MM.1S (cell line): Measurements from ENCODE around the gene SLC23A1.

Experiments
- DNase-seq: peaks from one replicate; pipeline ENCODE4 v3.0.0-alpha.2; 2015
- H2AFZ ChIP-seq: fragments of 300-600 bp; sonication (generic); 2 replicates; pipeline ENCODE4 v1.6.0; 2016; ENCODE audit warnings: antibody characterized with exemption, low read length
- H3F3A ChIP-seq: fragments of 300-600 bp; sonication (generic); 2 replicates; pipeline ENCODE4 v1.6.1; 2016; ENCODE audit warnings: mild to moderate bottlenecking, antibody characterized with exemption, low read length, moderate library complexity, mixed read lengths; ENCODE audit not compliant: insufficient read depth
- H3K27ac ChIP-seq: fragments of 300-600 bp; sonication (generic); 2 replicates; pipeline ENCODE4 v1.5.1; 2016; ENCODE audit warnings: mild to moderate bottlenecking, low read length
- H3K27me3 ChIP-seq: fragments of 300-600 bp; sonication (generic); replicated peaks from 2 replicates; pipeline ENCODE4 v1.6.0; 2016; ENCODE audit warnings: low read length; ENCODE audit not compliant: insufficient read depth
- H3K36me3 ChIP-seq: fragments of 300-600 bp; sonication (generic); replicated peaks from 2 replicates; pipeline ENCODE4 v1.6.1; 2016; ENCODE audit warnings: mild to moderate bottlenecking, low read length, mixed read lengths; ENCODE audit not compliant: insufficient read depth
- H3K4me1 ChIP-seq: fragments of 300-600 bp; sonication (generic); 2 replicates; pipeline ENCODE4 v1.6.1; 2016; ENCODE audit warnings: low read length, mixed read lengths
- H3K4me2 ChIP-seq: fragments of 300-600 bp; sonication (generic); 2 replicates; pipeline ENCODE4 v1.6.0; 2016; ENCODE audit warnings: low read depth, low read length
- H3K4me3 ChIP-seq: fragments of 300-600 bp; sonication (generic); 2 replicates; pipeline ENCODE4 v1.5.1; 2016; ENCODE audit warnings: low read length, mixed read lengths
- H3K79me2 ChIP-seq: fragments of 300-600 bp; sonication (generic); 2 replicates; pipeline ENCODE4 v1.6.1; 2016; ENCODE audit warnings: mixed run types, low read length, mixed read lengths
- H3K9ac ChIP-seq: fragments of 300-600 bp; sonication (generic); 2 replicates; pipeline ENCODE4 v1.6.1; 2016; ENCODE audit warnings: low read length, mixed read lengths
- H3K9me2 ChIP-seq: fragments of 300-600 bp; sonication (generic); replicated peaks from 2 replicates; pipeline ENCODE4 v1.6.1; 2016; ENCODE audit warnings: mild to moderate bottlenecking, low read length, mixed read lengths; ENCODE audit not compliant: insufficient read depth
- H3K9me3 ChIP-seq: fragments of 300-600 bp; sonication (generic); replicated peaks from 2 replicates; pipeline ENCODE4 v1.6.1; 2016; ENCODE audit warnings: mild to moderate bottlenecking, low read length, mixed read lengths; ENCODE audit not compliant: insufficient read depth
- H4K20me1 ChIP-seq: fragments of 300-600 bp; sonication (generic); 2 replicates; pipeline ENCODE4 v1.6.1; 2016; ENCODE audit warnings: mild to moderate bottlenecking, low read length, moderate library complexity, mixed read lengths; ENCODE audit not compliant: insufficient read depth
- CTCF ChIP-seq: fragments of 300-600 bp; sonication (generic); IDR thresholded peaks from 2 replicates; pipeline ENCODE4 v1.5.1; 2016; ENCODE audit warnings: antibody characterized with exemption, low read length, mixed read lengths
- EZH2 ChIP-seq: fragments of 300-600 bp; sonication (generic); optimal IDR thresholded peaks from 2 replicates; pipeline ENCODE3; 2017; ENCODE audit warnings: low read depth, mild to moderate bottlenecking, antibody characterized with exemption, low read length, mixed read lengths
- EZH2phosphoT487 ChIP-seq: fragments of 300-600 bp; sonication (generic); IDR thresholded peaks from 2 replicates; pipeline ENCODE4 v1.6.1; 2018; ENCODE audit warnings: antibody characterized with exemption, low read length

SLC23A1 gene

GRCh38 chr5:139404484-139404840 lies 21.4 kb upstream of the SLC23A1 start:
- peaks cover 15% of the 10 kb centered on the region for H3F3A ChIP-seq
- H2AFZ ChIP-seq = peak overlapping the region; percentile 54
- peak overlapping the region; percentile 73 for H3K4me3 ChIP-seq
- no peaks in the 10 kb centered on the region for H3K9me3 ChIP-seq
- no peaks in the 10 kb centered on the region for H3K36me3 ChIP-seq
- peaks cover 28% of the 10 kb centered on the region for H3K4me1 ChIP-seq
- H4K20me1 ChIP-seq = no peaks in the 10 kb centered on the region
- H3K9ac ChIP-seq = peak overlapping the region; percentile 84
- TF ChIP-seq EZH2phosphoT487 = no peak
- no peak for TF ChIP-seq CTCF
- no peak for TF ChIP-seq EZH2
- no peaks in the 10 kb centered on the region for H3K27me3 ChIP-seq
- DNase-seq = no peak
- no peaks in the 10 kb centered on the region for H3K9me2 ChIP-seq
- peak overlapping the region; percentile 98 for H3K4me2 ChIP-seq
- H3K27ac ChIP-seq = peak overlapping the region; percentile 96
- H3K79me2 ChIP-seq = peaks cover 8% of the 10 kb centered on the region; the same call in 1 of the 2 replicates

GRCh38 chr5:139403787-139404483 lies 20.8 kb upstream of the SLC23A1 start, which contains the start of gene SPATA24:
Gene SPATA24, minus strand, starts transcription at chr5:139404089. Its CDS starts 29 bp downstream, at chr5:139404060.
- DNase-seq = peak; percentile 98
- H3K36me3 ChIP-seq = no peaks in the 10 kb centered on the region
- peaks cover 17% of the 10 kb centered on the region for H3F3A ChIP-seq
- peak within 1 kb of the TSS; percentile 98 for H3K4me2 ChIP-seq
- no peak for TF ChIP-seq CTCF
- no peak for TF ChIP-seq EZH2
- no peak for TF ChIP-seq EZH2phosphoT487
- H3K9me3 ChIP-seq = no peaks in the 10 kb centered on the region
- no peaks in the 10 kb centered on the region for H3K27me3 ChIP-seq
- H3K9ac ChIP-seq = peak within 1 kb of the TSS; percentile 84
- no peaks in the 10 kb centered on the region for H3K9me2 ChIP-seq
- peak within 1 kb of the TSS; percentile 73 for H3K4me3 ChIP-seq
- peak within 1 kb of the TSS; percentile 96 for H3K27ac ChIP-seq
- H2AFZ ChIP-seq = peak within 1 kb of the TSS; percentile 58
- no peaks in the 10 kb centered on the region for H4K20me1 ChIP-seq
- H3K4me1 ChIP-seq = peaks cover 28% of the 10 kb centered on the region
- peaks cover 8% of the 10 kb centered on the region; the same call in 1 of the 2 replicates for H3K79me2 ChIP-seq

- peak overlapping the region; percentile 96 for H3K27ac ChIP-seq
- H3K4me2 ChIP-seq = peak overlapping the region; percentile 98
- no peaks in the 10 kb centered on the region for H3K9me3 ChIP-seq
- 0 out of 2 replicates have a peak overlapping the region, but pooled peaks have one; percentile 58 for H2AFZ ChIP-seq
- H3K4me3 ChIP-seq = peak overlapping the region; percentile 73
- H3K27me3 ChIP-seq = no peaks in the 10 kb centered on the region
- TF ChIP-seq EZH2 = no peak
- no peak for TF ChIP-seq CTCF
- no peak for TF ChIP-seq EZH2phosphoT487
- no peaks in the 10 kb centered on the region for H4K20me1 ChIP-seq
- peak overlapping the region; percentile 84 for H3K9ac ChIP-seq
- H3K9me2 ChIP-seq = no peaks in the 10 kb centered on the region
- H3K79me2 ChIP-seq = peaks cover 8% of the 10 kb centered on the region; the same call in 1 of the 2 replicates
- no peaks in the 10 kb centered on the region for H3K36me3 ChIP-seq
- DNase-seq = peak; percentile 23
- peaks cover 28% of the 10 kb centered on the region for H3K4me1 ChIP-seq
- H3F3A ChIP-seq = peaks cover 17% of the 10 kb centered on the region
Observed at GRCh38 chr5:139403418-139403786, 20.3 kb upstream of the SLC23A1 start.
